Uterus (tissue), 4 donors: Measurements from ENCODE around the gene DOK6. TPM values are rescaled to one million over a fixed set of nuclear protein-coding genes. Genes with fewer than 3 reads are reported as not detected.

Source experiments
- DNase-seq, 2 donors: peaks; one replicate each; pipeline ENCODE4 v3.0.0-alpha.2; 2019 to 2020
- H3K27ac ChIP-seq, 2 donors: fragments of 200-600 bp; sonication (generic); 1 replicate in 1 of 2; 2 replicates in 1 of 2; pipeline ENCODE4 v1.5.1; 2016 to 2018
- H3K27me3 ChIP-seq, 2 donors: fragments of 200-600 bp; sonication (generic); one replicate each; pipeline ENCODE4 v1.5.1; 2018 to 2019; ENCODE audit warnings: control low read depth in 1 of 2
- H3K36me3 ChIP-seq, 2 donors: fragments of 200-600 bp; sonication (generic); one replicate each; pipeline ENCODE4 v1.5.1; 2019; ENCODE audit warnings: control low read depth in 1 of 2
- H3K4me1 ChIP-seq, 2 donors: fragments of 200-600 bp; sonication (generic); one replicate each; pipeline ENCODE4 v1.5.1; 2018 to 2019; ENCODE audit warnings: control low read depth in 1 of 2
- H3K4me3 ChIP-seq, 2 donors: fragments of 200-600 bp; sonication (generic); 1 replicate in 1 of 2; 2 replicates in 1 of 2; pipeline ENCODE4 v1.5.1; 2018 to 2019; ENCODE audit warnings: mild to moderate bottlenecking in 1 of 2
- H3K9me3 ChIP-seq, 2 donors: fragments of 200-600 bp; sonication (generic); one replicate each; pipeline ENCODE4 v1.5.1; 2019; ENCODE audit warnings: control low read depth in 1 of 2
- CTCF ChIP-seq, 4 experiments: fragments of 200-600 bp in 2 of 4; fragments of 450-650 bp in 2 of 4; sonication (generic) in 2 of 4; IDR thresholded peaks; one replicate each; pipeline ENCODE4 v1.5.1; 2016 to 2019; ENCODE audit warnings: antibody characterized with exemption in 4 of 4, mild to moderate bottlenecking in 2 of 4, moderate library complexity in 1 of 4
- POLR2A ChIP-seq, 2 donors: fragments of 450-650 bp; IDR thresholded peaks; one replicate each; pipeline ENCODE4 v1.6.1; 2016; ENCODE audit warnings: antibody characterized with exemption in 2 of 2, mild to moderate bottlenecking in 1 of 2, moderate library complexity in 1 of 2
- intact Hi-C: fragments of 100-400 bp; cut with DNase I; formaldehyde crosslinking; loops from one replicate; pipeline ENCODE4 v1.15.1; 2023; ENCODE audit warnings: low total_unique reads
- total RNA-seq, 4 donors: library from RNA; depleted of rRNA in 3 of 4; stranded (reverse); fragments of >200 nt in 3 of 4; gene quantifications; one replicate each; pipeline versions ENCODE4 v1.1.0 to v1.2.4, GENCODE V29; 2014 to 2023
- donor health status: DM: yes; HTN: yes; CAD: no.

DOK6 gene
- total RNA-seq, 4 donors from 2014 or later, result 0.26 to 9.5 (median 1.4) TPM

GRCh38 chr18:69758458-69758857 is 357.8 kb downstream of the DOK6 start:
- intact Hi-C loops, result no loop called here
- H3K36me3 ChIP-seq, result no peaks in the 10 kb centered on the region

GRCh38 chr18:69759046-69759445 is 358.4 kb downstream of the DOK6 start:
- intact Hi-C loops, result no loop called here
- no peaks in the 10 kb centered on the region for H3K36me3 ChIP-seq

More at GRCh38 chr18:69758458-69758857, 357.8 kb downstream of the DOK6 start:
- H3K4me3 ChIP-seq, result no peak overlapping the region
- DNase-seq, result no peak
- TF ChIP-seq POLR2A (IDR thresholded peaks at IDR 0.05) (no peak), CTCF (IDR thresholded peaks at IDR 0.05) (no peak)
- peak overlapping the region in 1 of 2 donors; percentile 43 for H3K27ac ChIP-seq
- no peaks in the 10 kb centered on the region for H3K27me3 ChIP-seq
- no peaks in the 10 kb centered on the region for H3K9me3 ChIP-seq
- H3K4me1 ChIP-seq, result no peaks in the 10 kb centered on the region

DNA sequence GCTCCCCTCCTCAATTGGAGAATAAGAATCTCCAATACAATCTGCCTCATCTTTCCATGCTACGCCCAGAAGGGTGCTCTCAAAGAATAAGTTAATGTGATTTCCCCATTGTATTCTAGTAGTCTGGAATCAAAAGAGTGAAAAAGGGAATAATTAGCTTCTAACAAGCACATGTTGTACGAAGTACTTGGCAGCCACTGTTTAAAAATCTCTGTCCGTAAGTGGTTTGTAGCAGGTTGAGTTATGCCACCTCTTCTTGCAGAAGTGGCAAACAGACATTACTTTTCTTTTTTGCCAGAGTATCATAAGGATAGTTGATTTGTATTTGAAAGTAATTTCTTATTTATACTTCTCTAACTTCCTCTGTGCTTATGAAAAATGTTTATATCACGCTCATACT is 362.3 kb downstream of the DOK6 start:
- no peak for TF ChIP-seq CTCF (IDR thresholded peaks at IDR 0.05)
- TF ChIP-seq POLR2A (IDR thresholded peaks at IDR 0.05), result no peak
- Histone ChIP-seq H3K36me3 (no peaks in the 10 kb centered on the region), H3K4me3 (no peak overlapping the region), H3K4me1 (no peaks in the 10 kb centered on the region), H3K9me3 (no peaks in the 10 kb centered on the region), H3K27me3 (no peaks in the 10 kb centered on the region), H3K27ac (no peak overlapping the region)
- DNase-seq, result no peak
- intact Hi-C loops, result no loop called here

More at GRCh38 chr18:69759046-69759445, 358.4 kb downstream of the DOK6 start:
- Histone ChIP-seq H3K27ac (no peak overlapping the region), H3K4me1 (no peaks in the 10 kb centered on the region), H3K27me3 (no peaks in the 10 kb centered on the region), H3K4me3 (no peak overlapping the region), H3K9me3 (no peaks in the 10 kb centered on the region)
- DNase-seq, result no peak
- TF ChIP-seq POLR2A (IDR thresholded peaks at IDR 0.05), result no peak
- TF ChIP-seq CTCF (IDR thresholded peaks at IDR 0.05), result no peak

- H3K36me3 ChIP-seq, result no peaks in the 10 kb centered on the region
- H3K27me3 ChIP-seq, result no peaks in the 10 kb centered on the region
- DNase-seq, result no peak
- no peaks in the 10 kb centered on the region for H3K4me1 ChIP-seq
- intact Hi-C loops, result no loop called here
- no peak overlapping the region for H3K4me3 ChIP-seq
- TF ChIP-seq CTCF (IDR thresholded peaks at IDR 0.05) (no peak), POLR2A (IDR thresholded peaks at IDR 0.05) (no peak)
- no peaks in the 10 kb centered on the region for H3K9me3 ChIP-seq
- no peak overlapping the region for H3K27ac ChIP-seq
These were observed 363.1 kb downstream of the DOK6 start for GRCh38 chr18:69763821-69764220.

- Histone ChIP-seq H3K4me3 (no peak overlapping the region), H3K4me1 (no peaks in the 10 kb centered on the region), H3K36me3 (no peaks in the 10 kb centered on the region), H3K27me3 (no peaks in the 10 kb centered on the region), H3K9me3 (no peaks in the 10 kb centered on the region), H3K27ac (no peak overlapping the region)
- DNase-seq, result no peak
- no peak for TF ChIP-seq POLR2A (IDR thresholded peaks at IDR 0.05)
- TF ChIP-seq CTCF (IDR thresholded peaks at IDR 0.05), result no peak
- intact Hi-C loops, result no loop called here
These were observed 369.6 kb downstream of the DOK6 start for GRCh38 chr18:69770238-69770637.
